22Rv1 (cell line): Measurements from ENCODE around the gene SLC35F1.
"Not testable (repeated sequence)": the region's sequence is repeated elsewhere in the genome, so short reads cannot be mapped to it uniquely, and the experiment has no call there.

ENCODE experiments used
- H3K27ac ChIP-seq: fragments of 450-650 bp; 2 replicates; pipeline ENCODE4 v1.5.1; 2017
- ZFX ChIP-seq: fragments of 450-650 bp; IDR thresholded peaks from 2 replicates; pipeline ENCODE4 v1.6.1; 2017; ENCODE audit warnings: antibody characterized with exemption, borderline replicate concordance
- TF ChIP-seq, protein P1 (sequence below): fragments of 450-650 bp; IDR thresholded peaks from 2 replicates; pipeline ENCODE4 v1.5.1; 2017; ENCODE audit warnings: mild to moderate bottlenecking

SLC35F1 gene

GRCh38 chr6:117906958-117907600 is at the start of gene SLC35F1:
SLC35F1 (plus strand) TSS chr6:117907264.
- H3K27ac ChIP-seq = peak within 1 kb of the TSS; percentile 75
- TF ChIP-seq, protein P1, sequence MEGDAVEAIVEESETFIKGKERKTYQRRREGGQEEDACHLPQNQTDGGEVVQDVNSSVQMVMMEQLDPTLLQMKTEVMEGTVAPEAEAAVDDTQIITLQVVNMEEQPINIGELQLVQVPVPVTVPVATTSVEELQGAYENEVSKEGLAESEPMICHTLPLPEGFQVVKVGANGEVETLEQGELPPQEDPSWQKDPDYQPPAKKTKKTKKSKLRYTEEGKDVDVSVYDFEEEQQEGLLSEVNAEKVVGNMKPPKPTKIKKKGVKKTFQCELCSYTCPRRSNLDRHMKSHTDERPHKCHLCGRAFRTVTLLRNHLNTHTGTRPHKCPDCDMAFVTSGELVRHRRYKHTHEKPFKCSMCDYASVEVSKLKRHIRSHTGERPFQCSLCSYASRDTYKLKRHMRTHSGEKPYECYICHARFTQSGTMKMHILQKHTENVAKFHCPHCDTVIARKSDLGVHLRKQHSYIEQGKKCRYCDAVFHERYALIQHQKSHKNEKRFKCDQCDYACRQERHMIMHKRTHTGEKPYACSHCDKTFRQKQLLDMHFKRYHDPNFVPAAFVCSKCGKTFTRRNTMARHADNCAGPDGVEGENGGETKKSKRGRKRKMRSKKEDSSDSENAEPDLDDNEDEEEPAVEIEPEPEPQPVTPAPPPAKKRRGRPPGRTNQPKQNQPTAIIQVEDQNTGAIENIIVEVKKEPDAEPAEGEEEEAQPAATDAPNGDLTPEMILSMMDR = peak; percentile 95
- TF ChIP-seq ZFX = no peak

DNA sequence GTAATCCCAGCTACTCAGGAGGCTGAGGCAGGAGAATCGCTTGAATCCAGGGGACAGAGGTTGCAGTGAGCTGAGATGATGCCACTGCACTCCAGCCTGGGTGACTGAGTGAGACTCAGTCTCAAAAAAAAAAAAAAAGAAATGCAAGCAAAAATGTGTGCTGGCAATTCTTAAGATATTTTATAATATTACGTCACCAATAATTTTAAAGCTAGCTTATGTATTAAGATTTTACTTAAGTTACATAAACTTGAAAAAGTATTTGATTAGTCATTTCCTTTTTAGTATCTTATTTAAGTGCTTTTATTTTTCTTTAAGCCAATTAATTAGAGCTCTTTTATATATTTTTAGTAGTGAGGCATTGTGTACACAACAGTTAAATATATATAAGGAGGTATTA is 48.5 kb upstream of the SLC35F1 start:
- H3K27ac ChIP-seq = not testable (repeated sequence)

GRCh38 chr6:117861545-117861944 is 45.5 kb upstream of the SLC35F1 start:
- no peak for TF ChIP-seq ZFX
- TF ChIP-seq, protein P1 = no peak
- H3K27ac ChIP-seq = no peak overlapping the region

DNA sequence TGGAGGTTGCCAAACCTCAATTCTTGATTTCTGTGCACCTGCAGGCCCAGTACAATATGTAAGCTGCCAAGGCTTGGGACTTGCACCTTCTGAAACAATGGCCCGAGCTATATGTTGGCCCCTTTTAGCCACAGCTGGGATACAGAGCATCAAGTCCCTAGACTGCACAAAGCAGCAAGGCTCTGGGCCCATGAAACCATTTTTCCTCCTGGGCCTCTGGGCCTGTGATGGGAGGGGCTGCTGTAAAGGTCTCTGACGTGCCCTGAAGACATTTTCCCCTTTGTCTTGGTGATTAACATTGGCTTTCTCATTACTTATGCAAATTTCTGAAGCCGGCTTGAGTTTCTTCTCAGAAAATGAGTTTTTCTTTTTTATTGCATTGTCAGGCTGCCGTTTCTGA is 40.5 kb upstream of the SLC35F1 start:
- TF ChIP-seq, protein P1 = no peak
- no peak for TF ChIP-seq ZFX
- H3K27ac ChIP-seq = no peak overlapping the region

DNA sequence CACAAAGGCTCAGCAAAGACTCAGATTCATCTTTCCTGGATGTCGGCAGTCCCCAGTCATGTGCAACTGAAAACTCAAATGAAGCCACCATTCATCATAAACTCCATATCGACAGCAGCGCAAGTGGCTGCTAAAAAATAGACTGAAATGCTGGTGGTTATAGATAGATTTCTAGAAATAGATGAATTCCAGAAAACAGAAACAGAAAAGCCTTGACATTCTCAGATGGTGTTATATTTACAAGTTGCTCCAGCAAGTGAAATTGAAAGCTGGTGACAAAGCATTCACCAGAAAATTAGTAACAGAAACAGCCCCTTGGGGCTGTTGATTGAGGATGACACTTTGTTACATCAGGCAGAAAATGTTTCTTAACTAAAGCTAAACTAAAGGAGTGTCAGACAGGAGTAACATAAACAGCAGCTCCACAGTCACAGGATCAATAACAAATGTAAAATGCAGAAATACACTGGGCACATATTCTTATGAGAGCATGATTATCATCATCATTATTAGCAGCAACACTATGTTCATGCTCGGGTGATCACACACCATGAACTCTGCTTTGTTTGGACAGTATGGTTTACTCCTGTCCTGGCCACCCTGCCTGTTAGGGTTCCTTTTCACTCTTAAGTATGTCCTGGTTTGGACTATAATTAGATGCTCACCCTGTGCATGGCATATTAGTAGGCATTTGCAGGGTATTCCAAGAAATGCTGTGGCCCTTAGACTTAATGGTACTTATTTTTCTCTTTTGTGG is 36.4 kb upstream of the SLC35F1 start:
- TF ChIP-seq ZFX = no peak
- TF ChIP-seq, protein P1 = no peak
- H3K27ac ChIP-seq = no peak overlapping the region

- no peak overlapping the region for H3K27ac ChIP-seq
- TF ChIP-seq, protein P1 = no peak
- TF ChIP-seq ZFX = no peak
These were observed 26.2 kb upstream of the SLC35F1 start for GRCh38 chr6:117880824-117881223.

DNA sequence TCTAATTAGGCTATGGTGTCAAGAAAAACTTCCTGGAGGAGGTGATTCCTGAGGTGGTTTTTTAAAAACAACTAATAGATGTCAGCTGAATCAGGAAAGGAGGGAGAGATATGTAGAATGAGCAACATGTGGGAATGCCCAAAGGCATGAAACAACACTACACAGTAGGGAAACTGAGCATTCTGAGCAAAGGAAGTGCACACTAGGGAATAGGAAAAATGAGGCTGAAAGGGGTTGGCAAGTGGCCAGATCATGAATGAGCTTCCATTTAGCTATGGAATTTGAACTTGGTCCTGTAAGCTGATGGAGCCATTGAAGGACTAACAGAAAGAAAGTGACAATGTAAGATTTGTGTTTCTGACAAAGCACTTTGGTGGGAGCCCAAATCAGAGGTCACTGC is 16.9 kb upstream of the SLC35F1 start:
- TF ChIP-seq, protein P1 = no peak
- no peak for TF ChIP-seq ZFX
- H3K27ac ChIP-seq = no peak overlapping the region
